Measurements from ENCODE around the gene TPR.

The TPR gene

GRCh38 chr1:186375152-186375928 lies at the start of gene TPR, which contains the start of gene ODR4:
Gene TPR, minus strand, starts transcription at chr1:186375253. Its CDS starts 225 bp downstream, at chr1:186375028.
Gene ODR4, plus strand, starts transcription at chr1:186375838. Its CDS starts 3,948 bp downstream, at chr1:186379786.
- in situ Hi-C loops (cut with HindIII; ENCODE audit: low sequenced_read_pairs): no loop called here
- TF ChIP-seq CTCF (IDR thresholded peaks at IDR 0.05; ENCODE audit: low read depth, low read length): peak; percentile 92
- H3K4me3 ChIP-seq (ENCODE audit: low read depth, low read length): peak within 1 kb of the TSS; percentile 97
- DNase-seq (ENCODE audit: low read depth, low spot score): peak; percentile 99

- no peak for DNase-seq (ENCODE audit: low read depth, low spot score)
- H3K4me3 ChIP-seq (ENCODE audit: low read depth, low read length): no peak overlapping the region
- TF ChIP-seq CTCF (IDR thresholded peaks at IDR 0.05; ENCODE audit: low read depth, low read length): no peak
- in situ Hi-C loops (cut with HindIII; ENCODE audit: low sequenced_read_pairs): no loop called here
These were observed 49.5 kb upstream of the TPR start for GRCh38 chr1:186424539-186424938.

- in situ Hi-C loops (cut with HindIII; ENCODE audit: low sequenced_read_pairs): no loop called here
- no peak for TF ChIP-seq CTCF (IDR thresholded peaks at IDR 0.05; ENCODE audit: low read depth, low read length)
- no peak overlapping the region for H3K4me3 ChIP-seq (ENCODE audit: low read depth, low read length)
- DNase-seq (ENCODE audit: low read depth, low spot score): no peak
These were observed 46.4 kb upstream of the TPR start for GRCh38 chr1:186421446-186421845.

- peak; percentile 12 for DNase-seq (ENCODE audit: low read depth, low spot score)
- no peak for TF ChIP-seq CTCF (IDR thresholded peaks at IDR 0.05; ENCODE audit: low read depth, low read length)
- no peak overlapping the region for H3K4me3 ChIP-seq (ENCODE audit: low read depth, low read length)
- in situ Hi-C loops (cut with HindIII; ENCODE audit: low sequenced_read_pairs): no loop called here
These were observed 45.9 kb upstream of the TPR start for GRCh38 chr1:186420923-186421322.

GRCh38 chr1:186420311-186420710 lies 45.3 kb upstream of the TPR start:
- H3K4me3 ChIP-seq (ENCODE audit: low read depth, low read length): no peak overlapping the region
- TF ChIP-seq CTCF (IDR thresholded peaks at IDR 0.05; ENCODE audit: low read depth, low read length): no peak
- in situ Hi-C loops (cut with HindIII; ENCODE audit: low sequenced_read_pairs): no loop called here
- no peak for DNase-seq (ENCODE audit: low read depth, low spot score)

- DNase-seq (ENCODE audit: low read depth, low spot score): peak; percentile 23
- no peak for TF ChIP-seq CTCF (IDR thresholded peaks at IDR 0.05; ENCODE audit: low read depth, low read length)
- in situ Hi-C loops (cut with HindIII; ENCODE audit: low sequenced_read_pairs): no loop called here
- H3K4me3 ChIP-seq (ENCODE audit: low read depth, low read length): no peak overlapping the region
These were observed 43.5 kb upstream of the TPR start for GRCh38 chr1:186418503-186418902.

Data from astrocyte of the spinal cord (primary cell).